Psoas muscle (tissue), 8 donors: ENCODE measurements around the gene HDDC3. TPM values are rescaled to one million over a fixed set of nuclear protein-coding genes. Genes with fewer than 3 reads are reported as not detected.
A peak's percentile ranks its signal among the peaks of the same experiment; 100 is the strongest.

ENCODE experiments used
- ATAC-seq, 4 donors: fragments of 200-7000 bp; cut with Tn5 transposase; one replicate each; pipeline ENCODE4 v1.9.1; 2020; ENCODE audit warnings: moderate library complexity in 3 of 4, mild to moderate bottlenecking in 2 of 4
- DNase-seq, 2 donors: peaks; one replicate each; pipeline ENCODE4 v3.0.0-alpha.2; 2020
- H3K27ac ChIP-seq: fragments of 200-600 bp; one replicate; pipeline ENCODE4 v1.8.0; 2022
- H3K27me3 ChIP-seq, 3 donors: fragments of 200-600 bp in 1 of 3; one replicate each; pipeline versions ENCODE4 v1.6.1 to v1.8.0; 2013 to 2022; ENCODE audit warnings: low read length in 2 of 3, mild to moderate bottlenecking in 2 of 3, moderate library complexity in 1 of 3; ENCODE audit not compliant: insufficient read depth in 3 of 3
- H3K36me3 ChIP-seq, 2 donors: fragments of 200-600 bp in 1 of 2; one replicate each; pipeline versions ENCODE4 v1.6.1 to v1.8.0; 2013 to 2022; ENCODE audit warnings: low read depth in 1 of 2, mild to moderate bottlenecking in 1 of 2, moderate library complexity in 1 of 2; ENCODE audit not compliant: insufficient read depth in 1 of 2
- H3K4me1 ChIP-seq: fragments of 200-600 bp; one replicate; pipeline ENCODE4 v1.8.0; 2022
- H3K4me3 ChIP-seq: fragments of 200-600 bp; one replicate; pipeline ENCODE4 v1.8.0; 2022; ENCODE audit warnings: mild to moderate bottlenecking
- H3K9me3 ChIP-seq: fragments of 200-600 bp; one replicate; pipeline ENCODE4 v1.8.0; 2022
- CTCF ChIP-seq: fragments of 200-600 bp; IDR thresholded peaks from one replicate; pipeline ENCODE4 v1.8.0; 2022; ENCODE audit warnings: antibody characterized with exemption
- WGBS, 3 donors: extraction: QIAGEN DNeasy Blood & Tissue Kit; methylation state at CpG; one replicate each; pipeline versions ENCODE4 v1.1.6 to v1.1.7; 2013; 5-methylcytosine and 5-hydroxymethylcytosine counted together
- intact Hi-C, 2 donors: fragments of 100-400 bp; cut with DNase I; formaldehyde crosslinking; loops; one replicate each; pipeline versions ENCODE4 v1.11.0 to v1.14.2; 2022
- polyA plus RNA-seq, 3 donors: library from polyadenylated mRNA; stranded (reverse); fragments of 200-250 nt; gene quantifications; one replicate each; pipeline ENCODE4 v1.2.3, GENCODE V29; 2013
- total RNA-seq, 4 donors: library from RNA; stranded (reverse); fragmentation: NEBNext Ultra II Directional in 2 of 4; extraction: Animal tissue kit (Norgen Biotek cat#: 25700) in 2 of 4; gene quantifications; one replicate each; pipeline versions ENCODE4 v1.2.1 to v1.2.4, GENCODE V29; 2021 to 2023
- donor health status: healthy with polysubstance abuse.
- donor health status: DM: no; HTN: no; CAD: no; lungs with moderate emphysema.
- donor health status: Bipolar disorder and iron deficiency.
- donor health status: healthy.
- donor health status: DM: yes; HTN: yes; CAD: no.
- donor health status: DM: no; HTN: no; CAD: no.
- donor health status: DM: no; HTN: no; CAD: no.
- donor health status: DM: yes; HTN: yes; CAD: no.

HDDC3 gene
- total and polyA plus RNA-seq, 7 donors = 7.2 to 25.5 (median 13.2) TPM

GRCh38 chr15:90959028-90959595 is 26.8 kb upstream of the HDDC3 start:
- no peak for ATAC-seq
- no peak for TF ChIP-seq CTCF
- Histone ChIP-seq H3K4me1 (peaks cover 28% of the 10 kb centered on the region), H3K4me3 (no peak overlapping the region), H3K9me3 (no peaks in the 10 kb centered on the region), H3K36me3 (peaks cover 6 to 36% of the 10 kb centered on the region in 2 donors), H3K27ac (peak overlapping the region; percentile 63), H3K27me3 (no peaks in the 10 kb centered on the region)
- 53 to 68% (median 55%) methylated on average over 8 of the region's 8 CpGs for WGBS, 3 donors
- no peak for DNase-seq
- intact Hi-C loops = loop anchor here (5.0 kb wide), 4 partner anchors 33 to 313 kb away; partner anchors contain the start of gene PRC1 (in 1 of the 2)

GRCh38 chr15:90957791-90958190 is 25.4 kb upstream of the HDDC3 start:
- H3K36me3 ChIP-seq = peaks cover 2 to 37% of the 10 kb centered on the region in 2 donors
- no peaks in the 10 kb centered on the region for H3K27me3 ChIP-seq
- no peaks in the 10 kb centered on the region for H3K9me3 ChIP-seq
- DNase-seq = no peak
- H3K4me3 ChIP-seq = peak overlapping the region; percentile 66
- TF ChIP-seq CTCF = no peak
- 57 to 73% (median 58%) methylated on average over 6 of the region's 6 CpGs for WGBS, 3 donors
- ATAC-seq = no peak
- H3K4me1 ChIP-seq = peaks cover 28% of the 10 kb centered on the region
- peak overlapping the region; percentile 61 for H3K27ac ChIP-seq
- intact Hi-C loops = loop anchor here (2.0 to 5.0 kb wide), 6 partner anchors 35 to 315 kb away; partner anchors contain the start of gene PRC1 (in 1 of the 2)

GRCh38 chr15:90957031-90957790 is 24.9 kb upstream of the HDDC3 start:
- Histone ChIP-seq H3K9me3 (no peaks in the 10 kb centered on the region), H3K36me3 (peaks cover 2 to 37% of the 10 kb centered on the region in 2 donors), H3K4me1 (peaks cover 28% of the 10 kb centered on the region), H3K27ac (peak overlapping the region; percentile 61), H3K4me3 (peak overlapping the region; percentile 66), H3K27me3 (no peaks in the 10 kb centered on the region)
- 9 to 22% (median 12%) methylated on average over 40 to 63 of the region's 63 CpGs for WGBS, 3 donors
- no peak for TF ChIP-seq CTCF
- intact Hi-C loops = loop anchor here (2.0 to 5.0 kb wide), 6 partner anchors 35 to 315 kb away; partner anchors contain the start of gene PRC1 (in 1 of the 2)
- no peak for DNase-seq
- peak; percentile 5 to 29 (median 12) for ATAC-seq

GRCh38 chr15:90956274-90957030 is 24.1 kb upstream of the HDDC3 start:
- Histone ChIP-seq H3K36me3 (peaks cover 2 to 37% of the 10 kb centered on the region in 2 donors), H3K27ac (peak overlapping the region; percentile 61), H3K9me3 (no peaks in the 10 kb centered on the region), H3K4me3 (peak overlapping the region; percentile 66), H3K4me1 (peaks cover 28% of the 10 kb centered on the region), H3K27me3 (no peaks in the 10 kb centered on the region)
- DNase-seq = peak; percentile 81 to 91
- intact Hi-C loops = loop anchor here (2.0 to 5.0 kb wide), 6 partner anchors 36 to 316 kb away; partner anchors contain the start of gene PRC1 (in 1 of the 2)
- peak; percentile 47 to 64 (median 60) for ATAC-seq
- WGBS, 3 donors = 4 to 5% (median 5%) methylated on average over 45 to 56 of the region's 56 CpGs
- peak; percentile 93 for TF ChIP-seq CTCF
